Smooth muscle cell of the brain vasculature (primary cell): ENCODE results near the gene CFAP45.

Experiments
- DNase-seq: peaks from one replicate; pipeline ENCODE4 v3.0.0-alpha.2; 2012; ENCODE audit warnings: low read depth, low spot score

The CFAP45 gene

GRCh38 chr1:159877695-159878444 lies 22.1 kb downstream of the CFAP45 start:
- DNase-seq: no peak

- DNase-seq: no peak
Observed at GRCh38 chr1:159873530-159874143, 26.3 kb downstream of the CFAP45 start.

DNA sequence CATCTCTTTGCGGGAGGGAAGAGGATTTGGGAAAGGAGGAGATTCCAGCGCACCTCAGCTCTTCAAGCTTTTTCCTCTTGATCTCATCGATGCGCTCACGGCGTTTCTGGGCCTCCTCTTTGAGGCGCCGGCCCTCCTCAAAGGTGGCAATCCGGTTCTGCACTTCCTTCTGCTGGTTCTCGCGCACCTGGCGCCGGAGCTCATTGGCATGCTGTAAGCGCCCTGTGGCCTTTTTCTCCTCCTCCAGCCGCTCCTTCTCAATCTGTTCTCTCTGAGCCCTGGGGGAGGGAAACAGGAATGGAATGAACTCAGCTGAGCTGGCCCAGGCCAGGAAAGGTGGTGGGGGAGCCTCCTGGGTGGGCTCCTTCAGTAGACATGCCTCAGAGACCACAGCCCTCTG lies 27.1 kb downstream of the CFAP45 start:
- no peak for DNase-seq

DNA sequence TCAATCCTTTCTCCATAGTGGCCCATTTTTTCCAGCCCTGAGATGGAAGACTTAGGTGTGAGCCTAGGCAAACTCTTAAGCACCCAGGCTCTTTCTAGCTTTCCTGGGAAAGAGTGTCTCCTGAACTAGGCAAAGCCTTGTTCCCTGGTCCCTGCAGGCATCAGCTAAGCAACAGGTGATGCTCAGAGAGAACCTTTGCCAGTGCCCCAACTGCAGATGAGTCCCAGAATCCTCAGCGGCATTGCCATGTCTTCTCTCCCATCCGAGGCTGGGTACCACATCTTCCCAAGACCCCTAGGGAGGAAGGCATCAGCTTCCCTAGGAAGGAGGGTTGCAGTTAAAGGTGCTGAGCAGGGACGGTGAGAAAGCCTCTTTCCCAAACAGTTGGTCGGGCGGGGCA lies 29.3 kb downstream of the CFAP45 start:
- no peak for DNase-seq

- DNase-seq: no peak
Observed at GRCh38 chr1:159869607-159870006, 30.4 kb downstream of the CFAP45 start.

DNA sequence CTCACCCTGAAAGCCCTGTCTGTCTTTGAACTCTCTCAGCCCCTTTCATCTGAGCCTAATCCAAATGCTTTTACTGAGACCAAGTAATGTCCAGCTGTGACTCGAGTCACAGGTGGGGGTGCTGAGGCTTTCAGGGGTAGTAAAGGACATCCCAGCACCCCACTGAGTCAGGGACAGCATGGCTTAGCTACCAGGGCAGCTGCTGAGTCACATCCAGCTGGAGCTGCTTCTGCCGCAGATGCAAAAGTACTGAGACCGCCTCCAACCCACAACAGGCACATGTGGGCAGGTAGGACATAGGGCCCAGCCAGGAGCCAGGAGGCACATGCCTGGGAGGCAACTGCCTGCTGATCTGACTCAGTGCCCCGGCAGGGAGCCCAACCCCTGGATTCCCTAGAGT lies 30.8 kb downstream of the CFAP45 start:
- DNase-seq: no peak

DNA sequence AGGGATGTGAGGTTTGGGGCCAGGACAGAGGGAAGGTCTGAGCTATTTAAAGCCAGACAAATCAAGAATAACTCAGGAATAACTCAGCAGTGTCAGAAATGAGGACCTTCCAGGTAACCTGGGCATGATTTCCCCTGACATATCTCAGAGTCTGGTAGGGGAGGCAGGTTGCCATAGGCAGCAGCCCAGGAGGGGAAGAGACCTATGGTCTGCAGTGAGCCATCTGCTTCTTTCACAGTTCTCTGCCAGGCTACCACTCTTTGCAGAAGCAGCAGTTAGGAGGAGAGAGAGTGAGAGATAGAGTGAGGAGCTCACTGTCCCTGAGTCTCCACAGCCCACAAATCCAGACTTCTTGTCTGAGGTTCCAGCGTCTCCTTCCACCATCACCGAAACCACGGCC lies 31.2 kb downstream of the CFAP45 start:
- DNase-seq: no peak

GRCh38 chr1:159867664-159868026 lies 32.3 kb downstream of the CFAP45 start:
- no peak for DNase-seq

GRCh38 chr1:159866905-159867663 lies 32.9 kb downstream of the CFAP45 start:
- no peak for DNase-seq

- no peak for DNase-seq
Observed at GRCh38 chr1:159866066-159866465, 33.9 kb downstream of the CFAP45 start.

DNA sequence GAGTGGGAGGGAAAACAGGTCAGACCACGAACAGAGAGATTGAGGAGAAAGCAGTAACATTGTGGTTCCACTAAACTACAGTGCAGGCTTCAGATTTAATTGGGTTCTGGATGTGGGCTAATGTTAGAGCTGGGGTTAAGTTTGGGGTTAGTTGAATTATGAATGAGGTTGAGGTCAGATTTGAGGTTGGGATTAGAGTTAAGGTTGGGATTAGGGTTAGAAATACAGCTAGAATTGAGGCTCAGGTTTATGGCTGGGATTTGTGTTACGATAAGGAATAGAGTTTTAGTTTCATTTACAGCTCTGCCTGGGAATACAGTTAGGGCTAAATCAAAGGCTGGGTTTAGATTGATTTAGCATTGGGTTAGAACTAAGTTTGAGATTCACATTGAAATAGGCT lies 35.7 kb downstream of the CFAP45 start:
- no peak for DNase-seq

DNA sequence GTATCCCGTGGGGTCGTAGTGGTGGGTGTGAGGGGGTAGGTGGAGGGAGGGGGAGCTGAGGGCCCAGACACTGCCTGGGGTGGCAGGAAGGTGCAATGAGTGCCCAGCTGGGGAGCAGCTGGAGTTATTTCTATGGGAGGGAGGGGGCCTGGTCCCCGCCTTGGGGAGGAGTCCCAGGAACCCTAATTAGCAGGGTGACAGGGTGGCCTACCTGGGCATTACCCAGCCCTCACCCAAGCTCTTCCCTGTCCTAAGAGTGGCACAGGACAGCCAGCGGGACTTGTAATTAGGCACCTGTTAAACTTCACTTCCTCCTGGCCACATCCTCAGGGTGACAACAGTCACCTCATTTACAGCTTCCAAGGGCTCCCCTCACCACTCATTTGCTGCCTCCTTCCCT lies 37.4 kb downstream of the CFAP45 start, which contains the start of gene VSIG8:
Gene VSIG8, minus strand, starts transcription at position 101 of the 400 bp plus-strand sequence. CDS start 136 bp downstream, outside the sequence.
- no peak for DNase-seq

GRCh38 chr1:159862031-159862430 lies 37.9 kb downstream of the CFAP45 start:
- DNase-seq: no peak

- no peak for DNase-seq
Observed at GRCh38 chr1:159861218-159861617, 38.7 kb downstream of the CFAP45 start.

DNA sequence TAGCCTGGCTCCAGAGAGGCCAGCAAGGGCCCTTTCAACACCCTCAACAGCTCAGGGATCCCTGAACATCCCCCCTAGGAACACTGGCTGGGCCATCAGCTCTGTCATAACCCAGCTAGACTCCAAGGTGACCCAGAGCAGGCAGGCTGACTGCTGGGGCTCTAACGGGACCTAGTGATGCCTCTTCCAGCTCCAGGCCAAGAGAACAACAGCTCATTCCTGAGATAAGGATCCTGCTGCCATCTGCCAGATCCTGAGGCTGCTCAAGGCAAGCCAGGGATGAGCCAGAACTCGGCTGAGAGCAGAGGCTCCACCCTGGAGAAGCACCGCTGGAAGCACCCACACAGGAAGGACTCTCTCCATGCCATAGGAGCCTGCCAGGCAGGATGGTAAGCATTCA lies 39.5 kb downstream of the CFAP45 start:
- no peak for DNase-seq

GRCh38 chr1:159859767-159860322 lies 40.1 kb downstream of the CFAP45 start:
- DNase-seq: no peak

DNA sequence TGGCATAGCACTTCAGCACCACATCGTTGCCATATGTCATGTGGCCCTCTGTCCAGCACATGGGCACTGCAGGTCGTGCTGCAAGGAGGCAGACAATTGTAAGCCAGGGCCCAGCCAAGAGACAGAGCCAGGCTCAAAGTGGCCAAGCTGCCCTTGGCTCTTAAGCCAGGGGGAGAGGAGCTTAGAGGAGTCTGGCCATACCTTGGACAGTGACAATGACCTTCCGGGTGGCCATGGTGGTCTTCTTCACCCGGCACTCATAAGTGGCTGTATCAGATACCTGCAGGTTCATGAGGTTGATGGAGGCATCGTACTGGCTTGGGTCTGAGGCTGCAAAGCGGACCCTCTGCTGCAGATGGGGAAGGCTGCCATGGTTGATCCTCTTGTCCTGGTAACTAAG lies 42.1 kb downstream of the CFAP45 start:
- DNase-seq: no peak

DNA sequence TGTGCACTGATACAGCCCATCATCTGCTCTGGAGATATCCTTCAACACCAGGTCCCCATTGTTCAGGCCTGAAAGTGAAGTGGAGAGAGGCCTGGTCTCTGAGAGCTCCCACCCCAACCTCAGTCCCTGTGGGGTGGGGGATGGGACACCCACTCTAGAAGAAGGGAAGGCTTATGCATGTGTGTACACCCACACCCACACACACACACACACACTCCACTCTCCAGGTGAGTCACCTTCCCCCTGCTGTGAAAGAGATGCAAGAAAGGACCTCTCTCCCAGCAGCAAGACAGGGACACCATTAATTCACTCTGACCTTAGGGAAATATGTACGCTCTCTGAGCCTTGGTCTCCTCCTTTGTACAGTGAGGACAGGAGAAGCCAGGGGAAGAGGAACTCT lies 43.4 kb downstream of the CFAP45 start:
- no peak for DNase-seq

GRCh38 chr1:159855709-159856108 lies 44.3 kb downstream of the CFAP45 start:
- DNase-seq: no peak

DNA sequence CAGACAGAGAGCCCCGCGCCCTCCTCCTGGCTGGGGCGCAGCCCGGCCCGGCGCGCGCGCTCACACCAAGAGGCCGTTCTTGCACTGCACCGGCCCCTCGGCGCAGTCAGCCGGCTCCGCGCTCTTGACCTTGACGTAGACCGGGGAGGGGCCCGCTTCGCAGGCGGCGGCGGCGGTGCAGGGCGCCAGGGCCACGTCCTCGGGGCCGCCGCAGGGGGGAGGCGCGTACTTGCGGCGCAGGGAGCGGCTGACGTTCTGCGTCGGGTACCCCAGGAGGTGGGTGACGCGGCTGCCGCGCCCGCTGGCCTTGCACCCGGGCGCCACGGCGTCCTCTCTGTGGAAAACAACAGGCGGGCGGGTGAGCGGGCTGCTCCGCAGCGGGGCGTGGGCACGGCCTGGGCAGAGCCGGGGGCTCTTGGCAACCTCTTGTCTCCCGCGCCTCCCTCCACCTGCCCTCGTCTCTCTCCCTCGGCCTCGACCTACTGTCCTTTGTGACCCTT lies 45.2 kb downstream of the CFAP45 start:
- peak; percentile 13 for DNase-seq

DNA sequence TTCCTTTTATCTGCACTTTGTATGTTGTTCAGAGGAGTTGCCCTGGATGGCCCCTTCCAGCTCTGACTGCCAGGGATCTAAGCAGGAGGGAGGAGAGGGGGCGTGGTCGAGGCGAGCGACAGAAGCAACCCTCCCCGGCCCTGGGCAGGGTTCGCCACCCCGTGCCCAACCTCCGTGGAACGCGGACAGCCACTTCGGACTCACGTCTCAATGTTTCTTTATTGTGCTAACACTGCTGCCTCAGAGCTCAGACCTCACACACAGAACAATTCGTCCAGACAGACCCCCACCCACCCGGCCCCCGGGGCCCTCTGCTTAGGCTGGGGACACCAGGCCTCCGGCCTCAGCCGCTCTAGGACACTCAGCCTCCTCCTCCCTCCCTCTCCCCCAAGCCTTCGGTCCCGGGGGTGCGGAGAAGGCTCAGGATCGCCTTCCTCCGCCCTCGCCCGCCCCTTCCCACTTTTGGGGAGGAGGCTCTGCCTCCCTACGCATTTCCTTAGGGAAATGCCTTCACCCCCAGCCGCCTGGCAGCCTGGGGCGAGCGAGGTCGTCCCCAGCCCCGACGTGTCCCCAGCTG lies 45.8 kb downstream of the CFAP45 start:
- no peak for DNase-seq
